ENCODE results near the gene KIF6. TPM values are rescaled to one million over a fixed set of nuclear protein-coding genes. Genes with fewer than 3 reads are reported as not detected.

The KIF6 gene
- total and polyA plus RNA-seq, 2 donors (not counting 1 experiment from before 2014, with no cell fraction given), result not detected

GRCh38 chr6:39558591-39559190, 166.5 kb downstream of the KIF6 start:
- Histone ChIP-seq H3K36me3 (replicated peaks in 1 of 2; ENCODE audit: control extremely low read depth in 1 of 2, control insufficient read depth in 1 of 2, extremely low read depth in 1 of 2, insufficient read depth in 2 of 2, low read length in 1 of 2) (no peaks in the 10 kb centered on the region), H3K27me3 (replicated peaks in 1 of 4; ENCODE audit: control extremely low read depth in 1 of 4, control insufficient read depth in 3 of 4, insufficient read depth in 4 of 4, low read length in 3 of 4) (peaks cover 0 to 6% (median 1%) of the 10 kb centered on the region in 4 experiments), H3K4me1 (ENCODE audit: control insufficient read depth in 2 of 2, insufficient read depth in 2 of 2, low read length in 2 of 2) (no peaks in the 10 kb centered on the region), H3K9me3 (ENCODE audit: control extremely low read depth in 1 of 3, control insufficient read depth in 2 of 3, insufficient read depth in 1 of 3, low read length in 2 of 3) (no peaks in the 10 kb centered on the region), H3K27ac (ENCODE audit: low read length in 2 of 2) (no peak overlapping the region), H2AFZ (ENCODE audit: insufficient read depth, low read depth, low read length, poor library complexity, severe bottlenecking) (no peak overlapping the region), H3K4me3 (ENCODE audit: control extremely low read depth in 1 of 5, extremely low read depth in 1 of 5, insufficient read depth in 1 of 5, low read depth in 2 of 5, low read length in 4 of 5) (no peak overlapping the region), H3K79me2 (ENCODE audit: control insufficient read depth, insufficient read depth, low read length) (no peaks in the 10 kb centered on the region), H4K20me1 (ENCODE audit: control insufficient read depth, insufficient read depth, low read length, poor library complexity, severe bottlenecking) (no peaks in the 10 kb centered on the region), H3K9ac (ENCODE audit: low read length) (no peak overlapping the region), H3K4me2 (replicated peaks; ENCODE audit: low read depth, low read length, poor library complexity, severe bottlenecking) (no peak overlapping the region)
- Mint-ChIP-seq H3K9me3 (ENCODE audit: insufficient read depth) (no peaks in the 10 kb centered on the region), H3K4me3 (no peak overlapping the region), H3K27me3 (peaks cover 15% of the 10 kb centered on the region), H3K4me1 (no peaks in the 10 kb centered on the region), H3K27ac (no peak overlapping the region)
- no peak for ATAC-seq (ENCODE audit: low read depth)
- CTCF ChIA-PET, result no interaction called here
- POLR2A ChIA-PET, result no interaction called here
- DNase-seq, result no peak
- intact Hi-C loops (cut with micrococcal nuclease), result no loop called here
- TF ChIP-seq EZH2 (IDR thresholded peaks at IDR 0.05; ENCODE audit: borderline replicate concordance, insufficient read depth, low read depth, low read length, poor library complexity, severe bottlenecking) (no peak), CTCF (IDR thresholded peaks at IDR 0.05) (no peak)

- peaks cover 0 to 6% (median 1%) of the 10 kb centered on the region in 4 experiments for H3K27me3 ChIP-seq (replicated peaks in 1 of 4; ENCODE audit: control extremely low read depth in 1 of 4, control insufficient read depth in 3 of 4, insufficient read depth in 4 of 4, low read length in 3 of 4)
- no peak overlapping the region for H3K9ac ChIP-seq (ENCODE audit: low read length)
- no peaks in the 10 kb centered on the region for H3K79me2 ChIP-seq (ENCODE audit: control insufficient read depth, insufficient read depth, low read length)
- TF ChIP-seq CTCF (IDR thresholded peaks at IDR 0.05) (no peak), EZH2 (IDR thresholded peaks at IDR 0.05; ENCODE audit: borderline replicate concordance, insufficient read depth, low read depth, low read length, poor library complexity, severe bottlenecking) (no peak)
- intact Hi-C loops (cut with micrococcal nuclease), result no loop called here
- no peaks in the 10 kb centered on the region for H3K9me3 ChIP-seq (ENCODE audit: control extremely low read depth in 1 of 3, control insufficient read depth in 2 of 3, insufficient read depth in 1 of 3, low read length in 2 of 3)
- POLR2A ChIA-PET, result no interaction called here
- whole genome bisulfite sequencing (ENCODE audit: insufficient coverage), result 17% methylated on average over 1 of the region's 1 CpG
- H3K27ac Mint-ChIP-seq, result no peak overlapping the region
- no peak overlapping the region for H3K4me2 ChIP-seq (replicated peaks; ENCODE audit: low read depth, low read length, poor library complexity, severe bottlenecking)
- no peak overlapping the region for H3K4me3 ChIP-seq (ENCODE audit: control extremely low read depth in 1 of 5, extremely low read depth in 1 of 5, insufficient read depth in 1 of 5, low read depth in 2 of 5, low read length in 4 of 5)
- DNase-seq (no peak), ATAC-seq (ENCODE audit: low read depth) (no peak)
- H3K4me1 ChIP-seq (ENCODE audit: control insufficient read depth in 2 of 2, insufficient read depth in 2 of 2, low read length in 2 of 2), result no peaks in the 10 kb centered on the region
- no peaks in the 10 kb centered on the region for H3K4me1 Mint-ChIP-seq
- no peak overlapping the region for H3K4me3 Mint-ChIP-seq
- H2AFZ ChIP-seq (ENCODE audit: insufficient read depth, low read depth, low read length, poor library complexity, severe bottlenecking), result no peak overlapping the region
- no peak overlapping the region for H3K27ac ChIP-seq (ENCODE audit: low read length in 2 of 2)
- no peaks in the 10 kb centered on the region for H3K9me3 Mint-ChIP-seq (ENCODE audit: insufficient read depth)
- H4K20me1 ChIP-seq (ENCODE audit: control insufficient read depth, insufficient read depth, low read length, poor library complexity, severe bottlenecking), result no peaks in the 10 kb centered on the region
- no peaks in the 10 kb centered on the region for H3K36me3 ChIP-seq (replicated peaks in 1 of 2; ENCODE audit: control extremely low read depth in 1 of 2, control insufficient read depth in 1 of 2, extremely low read depth in 1 of 2, insufficient read depth in 2 of 2, low read length in 1 of 2)
- CTCF ChIA-PET, result no interaction called here
- peaks cover 15% of the 10 kb centered on the region for H3K27me3 Mint-ChIP-seq
These were observed 167.1 kb downstream of the KIF6 start for GRCh38 chr6:39558079-39558478.

All from B cell (primary cell).